LoVo (cell line): ENCODE data around the gene C2CD3.

Experiments
- DNase-seq: peaks from one replicate; pipeline ENCODE4 v3.0.0-alpha.2; 2016; ENCODE audit warnings: low spot score

Gene C2CD3

DNA sequence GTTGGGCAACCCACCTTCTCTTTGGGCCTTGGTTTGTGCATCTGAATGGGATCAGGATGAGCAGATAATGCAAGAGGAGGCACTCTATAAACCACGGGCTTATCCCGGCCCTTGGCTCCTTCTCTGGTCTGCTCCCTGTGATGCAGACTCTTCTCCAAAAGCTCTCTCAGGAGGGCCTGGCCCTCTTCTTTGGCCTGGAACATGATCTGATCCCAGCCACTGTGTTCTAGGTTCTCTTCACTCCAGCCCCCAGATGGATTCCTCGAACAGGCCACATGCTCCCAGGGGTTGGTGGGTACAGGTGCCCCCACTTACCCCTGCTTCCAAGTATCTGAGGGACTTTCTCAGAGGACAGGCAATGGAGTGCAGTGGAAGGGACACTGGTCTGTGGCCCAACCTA, 153.2 kb downstream of the C2CD3 start:
- DNase-seq, result no peak

DNA sequence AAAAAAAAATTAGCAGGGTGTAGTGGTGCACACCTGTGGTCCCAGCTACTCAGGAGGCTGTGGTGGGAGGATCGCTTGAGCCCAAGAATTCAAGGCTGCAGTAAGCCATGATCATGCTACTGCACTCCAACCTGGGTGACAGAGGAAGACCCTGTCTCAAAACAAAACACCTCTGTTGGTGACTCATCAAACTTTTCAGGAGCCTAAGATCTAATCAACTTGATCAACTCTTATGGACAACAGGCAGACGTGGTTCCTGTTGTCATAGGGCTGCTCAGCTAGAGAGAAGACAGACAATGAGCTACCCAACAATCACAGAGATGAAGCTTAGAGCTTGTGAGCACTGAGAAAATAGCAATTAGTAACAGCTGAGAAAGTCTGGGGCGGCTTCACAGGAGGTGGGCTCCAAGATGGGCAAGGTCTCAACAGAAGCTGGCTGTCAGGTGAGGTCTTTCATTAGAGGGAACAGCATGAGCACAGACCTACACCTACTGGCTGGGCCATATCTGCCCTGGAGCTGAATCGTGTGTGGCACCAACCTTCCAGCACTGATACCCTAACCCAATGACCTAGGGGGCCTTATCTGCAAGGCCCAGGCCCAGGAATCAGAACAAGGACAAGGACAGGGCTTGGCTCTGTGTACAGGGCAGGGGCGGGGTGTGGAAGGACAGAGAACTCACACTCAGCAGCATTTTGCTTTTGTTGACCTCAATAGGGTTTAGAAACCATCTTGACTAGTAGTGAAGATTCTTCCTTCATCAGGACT, 154.7 kb downstream of the C2CD3 start:
- no peak for DNase-seq

DNA sequence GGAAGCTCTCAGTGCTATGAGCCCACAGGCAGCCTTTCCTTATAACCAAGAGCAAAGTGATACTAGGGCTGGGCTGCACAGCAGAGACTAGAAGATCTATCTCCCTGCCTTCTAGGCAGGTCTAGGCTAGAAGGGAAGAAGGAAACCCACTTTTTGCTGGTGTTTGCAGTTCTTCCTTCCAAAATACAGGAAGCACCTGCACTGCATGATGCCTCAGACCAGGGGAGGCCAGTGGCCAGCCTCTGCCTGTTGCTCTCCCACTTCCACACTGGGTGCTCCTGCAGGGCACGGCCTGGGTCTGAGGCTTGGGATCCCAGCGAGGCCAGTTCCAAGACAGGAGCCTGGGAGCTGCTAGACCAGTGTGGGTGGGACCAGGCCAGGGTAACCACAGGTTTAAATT, 155.9 kb downstream of the C2CD3 start:
- DNase-seq, result no peak

DNA sequence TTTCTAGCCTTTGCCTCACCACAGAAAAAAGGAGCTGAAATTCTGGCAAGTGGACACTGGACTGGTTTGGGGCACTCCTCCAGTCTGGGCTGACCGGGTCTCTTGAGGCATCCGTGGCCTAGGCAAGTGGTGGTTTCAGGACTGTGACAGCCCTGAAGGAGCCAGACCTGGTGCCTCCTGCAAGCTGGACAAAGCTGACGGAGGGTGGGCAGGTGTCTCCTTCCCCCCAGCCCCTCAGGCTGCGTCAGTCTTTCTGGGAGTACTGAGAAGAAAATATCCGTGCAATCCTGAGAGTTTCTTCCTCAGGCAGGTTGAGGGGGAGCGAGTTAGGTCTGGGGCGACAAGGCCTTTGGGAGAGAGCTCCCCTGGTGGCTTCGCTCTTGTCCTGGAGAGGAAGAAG, 157.7 kb downstream of the C2CD3 start:
- no peak for DNase-seq

DNA sequence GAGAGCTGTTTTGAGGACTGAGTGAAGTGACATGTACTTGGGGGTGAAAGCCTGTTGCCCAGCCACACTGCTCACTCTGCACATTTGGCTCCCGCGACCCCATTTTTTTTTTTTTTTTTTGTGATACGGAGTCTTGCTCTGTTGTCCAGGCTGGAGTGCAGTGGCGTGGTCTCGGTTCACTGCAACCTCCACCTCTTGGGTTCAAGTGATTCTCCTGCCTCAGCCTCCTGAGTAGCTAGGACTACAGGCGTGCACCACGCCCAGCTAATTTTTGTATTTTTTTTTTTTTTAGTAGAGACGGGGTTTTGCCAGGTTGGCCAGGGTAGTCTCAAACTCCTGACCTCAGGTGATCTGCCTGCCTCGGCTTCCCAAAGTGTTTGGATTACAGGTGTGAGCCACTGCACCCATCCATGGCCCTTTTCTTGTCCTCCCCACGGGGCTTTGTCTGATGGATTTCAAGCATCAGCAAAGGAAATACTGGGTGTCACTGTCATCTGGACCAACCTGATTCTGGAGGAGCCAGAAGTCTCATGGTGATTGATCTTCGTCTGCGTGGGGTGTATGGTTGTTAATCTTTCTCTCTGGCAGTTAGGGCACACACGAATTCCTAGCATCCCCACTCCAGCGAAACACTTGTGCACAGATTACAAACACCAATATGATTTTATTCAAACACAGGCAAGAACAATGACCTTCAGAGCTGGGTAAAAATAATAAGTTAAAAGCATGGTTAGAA, 158.6 kb downstream of the C2CD3 start:
- DNase-seq, result no peak

DNA sequence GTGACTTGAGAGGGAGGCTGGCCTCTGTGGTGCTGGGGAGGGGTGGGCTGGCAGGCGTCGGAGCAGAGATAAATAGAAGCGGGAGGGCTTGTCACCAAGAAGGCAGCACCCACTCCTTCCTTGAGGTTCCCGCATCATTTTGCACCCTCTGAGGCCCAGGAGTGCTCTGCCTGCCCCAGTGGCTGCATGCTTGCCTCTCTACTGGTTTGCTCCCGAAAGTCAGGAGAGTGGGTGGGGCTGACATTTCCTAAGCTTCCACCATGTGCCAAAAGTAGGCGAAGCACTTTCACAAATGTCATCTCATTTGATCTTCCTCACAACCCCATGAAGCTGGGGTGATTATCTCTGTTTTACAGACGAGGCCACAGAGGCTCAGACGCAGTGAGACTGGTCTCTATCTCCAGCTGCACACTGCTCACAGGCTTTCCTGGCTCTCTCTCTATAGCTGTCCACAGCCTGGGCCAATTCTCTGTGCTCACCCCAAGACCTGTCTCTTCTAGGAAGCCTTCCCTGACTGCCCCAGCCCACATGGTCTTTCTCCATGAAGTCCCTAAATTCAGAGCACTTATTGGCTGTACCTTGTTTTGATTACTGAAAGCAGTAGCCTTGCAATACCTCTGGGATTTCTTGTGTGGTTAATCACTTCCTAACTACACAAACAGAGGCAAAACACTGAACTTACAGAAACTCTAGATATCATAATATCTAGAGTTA, 159.3 kb downstream of the C2CD3 start:
- DNase-seq, result no peak

DNA sequence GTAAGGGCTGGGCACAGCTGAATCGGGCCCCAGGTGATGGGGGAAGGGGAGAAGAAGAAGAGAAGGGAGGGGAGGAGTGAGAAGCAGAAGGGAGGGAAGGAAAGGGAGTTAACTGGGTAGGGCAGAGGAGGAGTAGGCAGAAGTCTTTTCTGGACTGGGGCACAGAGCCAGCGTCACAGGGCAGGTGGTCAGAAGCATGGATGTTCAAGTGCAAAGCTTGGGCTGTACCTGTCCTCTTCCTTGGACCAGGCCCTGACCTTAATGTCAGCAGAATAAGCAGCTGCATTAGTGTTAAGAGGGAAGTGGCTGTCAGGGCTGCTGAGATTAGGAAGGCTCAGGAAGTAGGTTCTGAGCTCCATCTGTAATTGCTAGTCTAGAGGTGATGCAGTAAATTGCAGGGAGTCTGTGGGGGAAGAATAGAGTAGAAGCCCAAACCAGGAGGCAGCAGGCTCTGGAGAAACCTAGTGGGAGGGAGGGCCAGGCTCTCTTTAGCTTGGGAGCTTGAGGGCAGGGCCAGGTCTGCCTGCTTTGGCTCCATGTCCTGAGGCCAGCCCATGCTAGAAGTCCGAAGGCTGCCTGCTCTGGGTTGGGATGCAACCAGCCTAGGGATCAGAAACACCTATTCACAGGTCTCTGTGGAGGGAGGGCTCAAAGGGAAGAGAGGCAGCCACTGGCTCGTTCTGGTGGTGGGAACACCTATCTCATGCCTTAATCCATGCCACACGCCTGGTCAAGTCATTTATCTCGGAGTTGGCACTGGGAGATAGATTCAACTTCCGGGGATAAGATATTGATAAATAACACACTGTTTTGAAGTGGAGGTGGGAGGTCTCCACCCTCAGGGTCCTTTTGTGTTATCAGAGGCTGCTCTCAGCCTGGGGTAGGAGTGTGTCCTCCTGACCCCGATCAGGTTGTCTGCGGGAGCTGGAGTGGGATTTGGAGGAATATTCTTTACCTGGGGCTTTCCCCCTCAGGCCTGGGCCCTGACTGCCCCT, 160.2 kb downstream of the C2CD3 start:
- DNase-seq, result no peak

DNA sequence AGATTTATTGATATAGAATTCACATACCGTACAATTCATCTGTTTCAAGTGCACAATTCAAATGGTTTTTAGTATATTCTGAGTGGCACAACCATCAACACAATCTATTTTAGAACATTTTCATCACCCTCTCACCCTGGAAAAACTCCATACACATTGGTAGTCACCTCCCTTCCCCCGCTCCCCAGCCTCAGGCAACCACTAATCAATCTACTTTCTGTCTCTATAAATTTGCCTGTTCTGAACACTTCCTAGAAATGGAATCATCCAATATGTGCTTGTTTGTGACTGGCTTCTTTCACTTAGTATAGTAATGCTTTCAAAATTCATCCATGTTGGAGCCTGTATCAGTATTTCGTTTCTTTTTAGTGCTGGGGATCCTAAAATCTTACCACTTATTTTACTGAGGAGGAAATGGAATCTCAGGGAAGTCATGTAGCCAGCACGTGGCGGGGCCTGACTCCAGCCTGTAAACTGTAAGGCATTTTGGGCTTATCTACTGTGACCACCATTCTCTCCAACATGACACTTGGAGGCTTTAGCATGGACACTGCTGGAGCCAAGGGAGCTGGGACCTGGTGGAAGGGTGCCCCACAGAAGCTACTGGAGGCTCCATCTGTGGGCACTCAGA, 161.0 kb downstream of the C2CD3 start:
- no peak for DNase-seq

DNA sequence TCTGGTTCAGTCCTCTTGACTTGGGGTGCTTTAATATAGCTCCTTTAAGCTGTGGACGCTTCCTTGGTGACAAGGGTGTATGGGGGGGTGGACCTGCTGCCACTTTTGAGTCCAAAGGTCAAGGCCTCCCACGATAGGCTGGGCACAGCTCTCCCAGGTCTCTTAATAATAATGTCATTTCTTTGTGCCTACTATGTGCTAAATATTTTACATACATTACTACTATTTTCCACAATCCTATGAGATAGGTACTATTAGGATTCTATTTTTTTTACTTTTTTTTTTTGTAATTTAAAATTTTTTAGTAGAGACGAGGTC, 161.6 kb downstream of the C2CD3 start:
- no peak for DNase-seq

DNA sequence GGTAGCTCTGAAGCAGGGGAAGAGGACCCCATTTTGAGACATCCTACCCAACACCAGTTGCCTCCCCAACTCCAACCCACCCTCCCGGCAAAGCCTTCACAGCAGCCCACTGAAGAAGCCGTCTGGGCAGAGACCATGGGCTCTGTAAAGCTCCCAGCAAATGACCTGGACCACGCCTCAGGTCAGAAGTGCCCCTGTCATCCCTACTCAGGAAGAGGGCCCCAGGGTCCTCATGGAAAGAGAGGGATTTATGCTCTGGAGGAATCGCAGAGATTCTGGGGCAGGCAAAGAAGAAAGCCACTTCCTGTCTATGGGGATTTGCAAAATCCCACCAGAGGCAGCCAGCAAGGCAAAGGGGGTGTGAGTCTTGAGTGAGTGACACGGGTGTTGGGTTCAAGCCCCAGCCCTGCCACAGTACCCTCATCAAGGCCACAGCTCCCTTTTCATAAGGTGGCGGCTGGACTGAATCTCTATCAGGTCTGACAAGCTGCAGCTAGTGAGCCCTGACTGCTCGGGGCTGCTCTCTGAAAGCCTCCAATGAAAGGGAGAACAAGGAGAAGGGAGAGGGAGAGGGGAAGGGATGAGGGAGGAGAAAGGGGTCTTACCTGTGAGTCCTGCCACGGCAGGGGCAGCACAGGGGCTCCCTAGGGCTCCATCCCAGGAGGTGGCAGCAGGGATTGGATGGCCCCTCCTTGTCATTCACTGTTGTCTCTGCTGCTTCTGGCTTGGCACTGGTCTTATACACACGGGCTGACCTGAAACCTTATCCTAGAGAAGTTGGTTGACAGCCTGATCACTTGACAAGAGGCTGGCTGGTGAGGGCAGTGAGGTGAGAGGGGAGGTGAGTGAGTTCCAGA, 162.2 kb downstream of the C2CD3 start, which contains the start of gene UCP3:
UCP3 (minus strand) TSS at position 713 of the 857 bp plus-strand sequence. CDS start 2,043 bp downstream, outside the sequence.
- DNase-seq, result no peak

DNA sequence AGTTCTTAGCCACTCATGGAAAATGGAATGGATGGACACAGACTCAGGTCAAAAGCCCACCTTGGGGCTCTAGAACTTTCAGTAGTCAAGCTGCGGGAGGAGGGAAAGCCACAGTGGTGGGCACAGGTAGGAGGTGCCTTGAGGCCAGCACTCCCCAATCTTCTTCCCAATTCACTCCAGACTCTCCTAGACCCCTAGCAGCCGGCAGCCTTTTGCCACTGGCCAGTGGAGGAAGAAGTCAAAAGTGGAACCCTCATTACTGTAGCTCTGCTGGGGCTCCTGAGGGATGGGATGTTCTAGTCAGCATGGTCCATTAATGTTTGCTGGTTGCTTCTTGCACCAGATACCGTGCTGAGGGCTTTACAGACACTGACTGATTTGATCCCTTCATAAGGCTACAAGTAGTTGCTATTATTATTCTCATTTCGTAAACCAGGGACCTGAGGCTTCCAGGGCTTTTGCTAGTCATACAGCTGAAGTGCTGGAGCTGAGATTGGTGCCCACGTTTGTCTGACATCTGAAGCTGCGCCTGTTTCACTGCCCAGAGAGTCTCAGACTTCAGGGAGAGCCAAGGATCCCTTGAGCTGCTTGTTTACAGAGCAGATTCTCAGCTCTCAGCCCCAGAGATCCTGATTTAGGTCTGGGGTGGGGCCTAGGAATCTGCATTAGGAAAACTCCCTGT, 163.0 kb downstream of the C2CD3 start:
- DNase-seq, result no peak

DNA sequence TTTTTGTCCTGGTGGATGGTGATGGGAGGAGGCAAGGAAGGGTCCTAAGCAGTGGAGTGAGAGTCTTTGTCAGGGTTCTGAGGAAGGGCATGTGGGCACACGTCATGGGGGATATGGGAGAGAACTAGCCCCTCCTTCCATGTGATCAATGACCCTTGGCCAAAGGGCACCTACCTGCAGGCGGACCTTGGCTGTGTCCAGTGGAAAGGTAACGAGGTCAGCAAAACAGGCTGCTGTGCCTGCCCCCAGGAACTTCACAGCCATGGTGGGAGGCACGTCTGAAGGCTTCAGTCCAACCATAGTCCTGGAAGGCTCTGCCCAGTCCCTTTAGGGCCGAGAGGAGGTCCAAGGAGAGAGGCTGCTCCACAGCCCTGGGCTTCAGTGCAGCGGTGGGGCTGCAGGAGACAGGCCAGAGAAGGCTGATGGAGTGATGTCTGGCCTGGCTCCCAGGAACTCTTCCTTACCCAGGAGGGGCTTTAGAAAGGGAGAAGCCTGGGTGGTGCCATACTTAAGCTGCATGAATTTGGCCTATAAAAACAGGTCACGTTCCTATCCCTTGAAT, 164.0 kb downstream of the C2CD3 start:
- no peak for DNase-seq

DNA sequence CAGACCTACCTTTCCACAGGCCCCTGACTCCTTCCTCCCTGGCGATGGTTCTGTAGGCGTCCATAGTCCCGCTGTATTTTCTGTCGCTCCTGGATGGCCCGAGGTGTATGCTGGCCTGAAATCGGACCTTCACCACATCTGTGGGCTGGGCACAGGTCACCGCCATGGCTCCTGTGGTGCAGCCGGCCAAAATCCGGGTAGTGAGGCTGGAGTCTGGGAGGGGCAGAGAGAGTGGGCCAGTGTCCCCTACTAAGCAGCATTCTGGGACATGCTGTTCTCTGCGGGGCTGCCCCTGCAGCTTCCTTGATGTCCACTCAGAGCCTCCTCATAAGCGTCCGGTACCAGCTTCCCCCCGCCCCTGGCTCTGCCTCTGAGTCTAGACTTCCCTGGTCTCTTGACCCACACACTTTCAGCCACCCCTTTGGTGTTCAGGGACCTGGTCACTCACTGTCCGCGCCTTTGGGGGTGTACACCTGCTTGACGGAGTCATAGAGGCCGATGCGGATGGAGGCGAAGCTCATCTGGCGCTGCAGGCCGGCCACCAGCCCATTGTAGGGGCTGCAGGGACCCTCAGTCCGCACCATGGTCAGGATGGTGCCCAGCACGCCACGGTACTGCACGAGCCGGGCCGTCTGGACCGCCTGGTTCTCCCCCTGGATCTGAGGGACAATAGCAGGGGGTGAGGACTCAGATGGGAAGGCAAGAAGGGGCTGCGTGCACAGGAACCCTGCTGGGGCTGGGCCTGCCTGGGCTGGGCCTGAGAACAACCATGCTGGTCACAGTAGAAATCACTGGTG, 164.9 kb downstream of the C2CD3 start:
- DNase-seq, result no peak

DNA sequence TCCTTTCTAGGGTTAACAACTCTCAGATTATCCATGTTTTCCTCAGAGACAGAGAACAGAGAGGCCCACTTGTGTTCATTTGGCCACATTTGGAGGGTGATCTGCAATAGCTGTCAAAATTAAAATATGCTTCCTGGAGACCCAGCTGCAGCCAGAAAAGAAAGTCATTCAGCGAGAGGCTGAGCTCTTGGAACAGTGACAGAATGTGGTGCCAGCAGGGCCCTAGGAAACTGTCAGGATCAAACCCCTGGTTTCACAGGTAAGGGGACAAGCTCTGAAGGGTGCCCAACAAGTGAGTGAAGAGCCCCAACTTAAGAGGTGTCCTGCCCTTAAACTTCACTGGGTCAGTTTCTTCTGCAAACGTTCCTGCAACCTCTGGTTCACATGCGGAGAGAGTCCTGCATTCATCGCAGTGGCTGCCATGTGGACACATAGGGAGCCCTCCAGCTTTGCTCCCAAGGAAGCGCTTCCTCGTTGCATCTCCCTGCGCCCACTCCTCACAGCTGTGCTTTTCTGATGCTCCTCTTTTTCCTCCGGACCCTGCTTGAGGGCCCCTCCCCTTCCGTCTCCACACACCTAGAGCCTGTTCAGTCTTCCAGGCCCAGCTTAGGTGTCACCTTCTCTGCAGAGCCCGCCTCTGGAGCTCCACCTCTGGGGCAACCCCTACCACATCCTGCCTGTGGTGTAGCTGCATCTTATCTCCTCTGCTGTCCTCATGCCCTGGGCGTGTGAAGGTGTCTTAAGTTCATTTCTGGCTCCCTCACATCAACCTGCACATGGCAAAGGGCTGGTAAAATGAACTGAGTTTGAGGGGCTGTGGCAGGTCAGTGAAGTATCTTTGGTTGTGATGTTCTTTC, 165.8 kb downstream of the C2CD3 start:
- no peak for DNase-seq

DNA sequence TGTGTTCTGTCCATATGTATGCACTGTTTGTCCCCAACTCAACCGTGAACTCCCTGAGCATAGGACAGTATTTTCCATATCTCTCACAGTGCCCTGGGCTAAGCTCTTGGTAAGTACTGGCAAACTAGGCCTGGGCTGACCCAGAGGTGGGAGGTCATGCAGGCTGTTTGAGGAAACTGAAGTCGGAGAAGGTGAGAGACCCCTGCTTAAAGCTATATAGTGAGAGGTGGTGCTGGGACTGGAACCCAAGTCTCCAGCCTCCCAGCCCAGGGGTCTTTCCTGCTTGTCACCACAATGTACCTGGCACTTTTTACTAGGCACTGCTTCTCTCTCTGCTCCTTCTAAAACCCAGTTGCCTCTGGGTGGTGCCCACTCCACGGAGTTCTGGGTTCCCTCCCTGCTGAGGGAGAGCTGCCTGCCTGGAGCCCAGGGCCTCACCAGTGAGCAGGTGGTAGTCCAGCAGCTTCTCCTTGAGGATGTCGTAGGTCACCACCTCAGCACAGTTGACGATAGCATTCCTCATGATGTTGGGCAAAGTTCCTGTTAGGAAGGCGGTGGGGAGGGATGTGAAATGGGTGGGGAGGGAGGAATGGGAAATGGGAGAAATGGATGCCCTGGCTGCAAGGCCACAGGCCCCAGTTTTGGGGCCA, 166.6 kb downstream of the C2CD3 start:
- DNase-seq, result no peak

DNA sequence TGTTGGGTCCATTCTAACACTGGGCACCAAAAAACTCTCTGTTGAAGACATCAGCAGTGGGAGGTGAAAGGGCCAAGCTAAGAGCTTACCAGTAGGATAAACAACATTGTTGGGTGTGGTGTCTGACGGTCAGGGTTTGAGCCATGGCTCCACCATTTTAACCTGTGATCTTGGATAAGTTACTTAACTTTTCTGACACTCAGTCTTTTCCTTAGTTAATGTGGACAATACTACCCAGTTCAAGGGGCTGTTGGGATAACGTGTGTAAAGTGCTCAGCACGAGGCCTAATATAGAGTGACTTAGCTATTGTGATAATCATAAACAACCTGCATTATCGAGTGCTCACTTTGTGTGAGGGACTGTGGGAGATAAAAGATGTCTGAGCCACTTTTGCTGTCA, 168.0 kb downstream of the C2CD3 start:
- no peak for DNase-seq

DNA sequence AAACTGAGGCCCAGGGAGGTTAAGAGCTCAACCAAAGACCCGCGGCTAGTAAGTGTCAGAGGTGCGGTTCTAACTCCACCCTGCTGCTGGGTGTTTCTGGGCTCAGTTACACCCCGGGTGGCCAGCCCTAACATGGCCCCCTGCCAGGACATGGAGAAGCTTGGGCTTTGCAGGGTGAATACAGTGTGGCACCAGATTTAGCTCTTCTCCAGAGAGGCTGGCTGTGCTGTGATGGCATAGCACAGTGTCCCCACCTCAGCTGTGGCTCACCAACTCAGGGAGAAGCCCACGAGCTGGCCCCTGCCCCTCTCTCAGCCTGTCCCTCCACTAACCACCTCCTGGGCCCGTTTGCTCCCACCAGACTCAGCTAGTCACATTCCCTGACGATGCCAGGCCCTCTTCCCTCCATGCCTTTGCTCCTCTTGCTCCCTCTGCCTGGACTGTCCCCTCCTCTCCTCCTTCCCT, 168.9 kb downstream of the C2CD3 start:
- DNase-seq, result no peak
